ENCODE measurements around the gene CCDC8. TPM values are rescaled to one million over a fixed set of nuclear protein-coding genes. Genes with fewer than 3 reads are reported as not detected.
A peak's percentile ranks its signal among the peaks of the same experiment; 100 is the strongest.

The CCDC8 gene
- polyA plus RNA-seq, 6 donors from 2014 or later: not detected

DNA sequence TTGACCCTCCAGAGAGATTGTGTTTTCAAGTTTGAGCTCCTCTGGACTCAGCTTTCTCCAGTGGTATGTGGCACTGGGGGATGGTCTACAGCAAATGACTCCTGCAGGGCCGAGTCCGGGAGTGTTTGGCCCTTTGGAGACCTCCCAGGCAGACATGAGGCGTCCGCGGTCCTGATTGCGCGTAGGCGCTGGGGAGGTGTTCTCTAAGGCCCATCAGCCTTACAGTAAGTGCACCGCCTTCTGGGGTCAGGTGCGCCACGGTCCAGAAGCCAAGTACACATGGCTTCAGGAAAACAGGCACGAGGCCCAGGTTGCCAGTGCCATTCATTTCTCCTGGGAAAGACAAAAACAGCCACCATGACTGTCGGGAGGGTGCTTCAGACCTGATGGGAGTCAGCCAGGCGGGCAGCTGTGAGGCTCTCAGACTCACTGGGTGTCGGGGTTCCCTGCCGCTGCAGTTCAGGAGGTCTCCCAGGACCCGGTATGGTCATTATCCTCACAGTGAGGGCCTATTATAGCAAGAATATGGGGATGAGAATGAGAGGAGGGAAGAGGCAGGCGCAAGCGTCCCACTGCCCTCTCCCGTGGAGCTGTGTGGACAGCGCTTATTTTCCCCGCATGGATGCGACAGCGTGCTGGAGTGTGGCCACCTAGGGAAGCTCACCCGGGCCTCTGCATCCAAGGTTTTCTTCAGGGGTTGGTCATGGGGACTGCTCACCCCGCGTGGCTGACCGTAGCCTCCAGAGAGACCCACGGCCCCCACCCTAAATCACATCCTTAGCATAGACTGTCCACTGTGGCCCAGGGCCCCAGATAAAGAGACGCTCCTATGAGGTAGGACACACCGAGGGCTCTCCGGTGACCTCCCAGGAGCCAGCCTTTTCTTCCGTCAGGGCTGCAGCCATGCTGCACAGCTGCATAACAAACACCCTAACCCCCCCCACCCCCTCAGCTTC lies 21.8 kb downstream of the CCDC8 start:
- Mint-ChIP-seq H3K27me3 (no peaks in the 10 kb centered on the region), H3K9me3 (no peaks in the 10 kb centered on the region), H3K4me1 (peaks cover 0 to 10% (median 7%) of the 10 kb centered on the region in 3 donors), H3K4me3 (no peak overlapping the region), H3K27ac (peak overlapping the region in 1 of 6 donors; percentile 26), H3K36me3 (peaks cover 7 to 21% of the 10 kb centered on the region in 2 donors)
- ATAC-seq (ENCODE audit: low read depth in 2 of 2): no peak
- no peak for DNase-seq

DNA sequence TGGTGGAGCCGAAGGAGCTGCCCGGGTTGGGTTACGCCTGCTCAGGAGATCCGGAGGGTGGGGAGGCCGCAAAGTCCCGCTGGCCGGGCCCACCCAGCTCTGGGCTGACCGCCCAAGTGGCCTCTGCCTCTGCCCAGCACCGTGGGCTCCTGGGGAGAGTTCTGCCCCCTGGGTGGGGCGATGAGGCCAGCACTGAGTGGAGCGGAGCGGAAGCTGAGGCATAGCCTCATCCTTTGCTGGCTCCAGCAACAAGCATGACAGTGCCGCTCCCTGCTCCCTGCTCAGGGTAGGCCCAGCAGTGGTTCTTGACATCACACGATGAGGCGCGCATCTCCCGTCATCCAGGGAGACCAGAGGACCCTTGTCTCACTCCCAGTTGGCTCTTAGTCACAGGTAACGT lies 22.5 kb downstream of the CCDC8 start:
- no peak overlapping the region for H3K4me3 Mint-ChIP-seq

DNA sequence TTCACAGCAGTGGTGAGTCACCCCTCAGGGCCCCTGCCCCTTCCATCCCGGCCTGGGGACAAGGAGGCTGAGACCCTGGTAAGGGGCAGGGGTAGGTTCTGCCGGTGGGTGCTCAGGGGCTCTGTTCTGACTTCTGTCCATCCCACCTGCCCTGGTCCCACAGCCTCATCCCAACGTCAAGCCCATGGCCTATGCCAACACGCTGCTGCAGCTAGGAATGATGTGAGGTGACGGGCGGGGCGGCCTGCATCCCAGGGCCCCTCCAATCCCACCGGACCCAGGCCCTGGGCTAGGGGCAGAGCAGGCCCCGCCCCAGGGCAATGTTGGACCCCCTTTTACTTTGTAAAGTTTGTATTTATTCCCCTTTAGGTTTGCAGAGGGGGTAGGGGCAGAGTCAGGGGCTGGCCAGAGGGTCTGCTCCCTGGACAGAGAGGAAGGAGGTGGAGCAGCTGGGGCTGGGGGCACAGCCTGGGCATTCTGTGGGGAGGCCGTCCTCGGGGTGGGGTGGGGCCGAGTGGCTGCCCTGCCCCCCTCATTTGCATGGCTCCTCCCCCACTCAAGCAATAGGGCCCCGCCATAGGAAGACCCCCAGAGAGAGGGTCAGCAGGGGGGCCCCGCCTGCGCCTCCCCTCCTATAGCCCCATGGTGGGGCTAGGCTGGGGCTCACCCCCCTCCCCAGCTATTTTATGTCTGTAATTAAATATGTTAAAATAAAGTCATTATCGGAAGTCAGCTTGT lies 23.1 kb downstream of the CCDC8 start:
- H3K27ac Mint-ChIP-seq: peak overlapping the region in 1 of 6 donors; percentile 69
- no peak overlapping the region for H3K4me3 Mint-ChIP-seq
- peaks cover 0 to 7% (median 6%) of the 10 kb centered on the region in 3 donors for H3K4me1 Mint-ChIP-seq
- no peaks in the 10 kb centered on the region for H3K27me3 Mint-ChIP-seq
- no peak for ATAC-seq (ENCODE audit: low read depth in 2 of 2)
- DNase-seq: no peak
- peaks cover 7 to 21% of the 10 kb centered on the region in 2 donors for H3K36me3 Mint-ChIP-seq
- no peaks in the 10 kb centered on the region for H3K9me3 Mint-ChIP-seq

More for the DNA sequence above, 22.5 kb downstream of the CCDC8 start:
- Mint-ChIP-seq H3K9me3 (no peaks in the 10 kb centered on the region), H3K27ac (peak overlapping the region in 1 of 6 donors; percentile 26), H3K27me3 (no peaks in the 10 kb centered on the region), H3K36me3 (peaks cover 7 to 21% of the 10 kb centered on the region in 2 donors), H3K4me1 (peaks cover 0 to 10% (median 7%) of the 10 kb centered on the region in 3 donors)
- no peak for DNase-seq
- no peak for ATAC-seq (ENCODE audit: low read depth in 2 of 2)

- H3K36me3 Mint-ChIP-seq: peaks cover 7 to 25% of the 10 kb centered on the region in 2 donors
- H3K9me3 Mint-ChIP-seq: no peaks in the 10 kb centered on the region
- no peak overlapping the region for H3K4me3 Mint-ChIP-seq
- ATAC-seq (ENCODE audit: low read depth in 2 of 2) (no peak), DNase-seq (no peak)
- peaks cover 0 to 6% (median 5%) of the 10 kb centered on the region in 3 donors for H3K4me1 Mint-ChIP-seq
- H3K27me3 Mint-ChIP-seq: no peaks in the 10 kb centered on the region
- no peak overlapping the region for H3K27ac Mint-ChIP-seq
These were observed 24.9 kb downstream of the CCDC8 start for GRCh38 chr19:46388311-46389095.

DNA sequence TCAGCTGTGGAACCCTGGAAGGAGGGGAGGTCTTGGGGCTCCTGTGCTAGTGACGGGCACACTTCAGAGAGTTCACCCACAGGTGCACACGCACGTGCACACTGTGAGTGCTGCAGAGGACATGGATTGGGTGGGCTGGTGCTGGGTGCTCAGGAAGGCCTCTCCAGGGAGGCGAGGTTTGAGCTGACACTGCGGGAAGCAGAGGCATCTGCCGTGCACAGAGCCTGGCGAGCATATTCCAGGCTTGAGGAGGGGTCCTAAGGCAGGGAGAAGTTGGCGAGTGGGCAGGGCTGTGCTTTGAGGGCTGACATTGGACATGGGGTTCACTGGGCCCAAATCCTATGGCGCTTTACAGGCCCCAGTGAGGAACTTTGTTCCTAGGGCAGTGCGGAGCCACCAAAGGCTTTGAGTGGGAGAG lies 25.6 kb downstream of the CCDC8 start:
- DNase-seq: no peak
- ATAC-seq (ENCODE audit: low read depth in 2 of 2): no peak
- no peaks in the 10 kb centered on the region for H3K9me3 Mint-ChIP-seq
- H3K27me3 Mint-ChIP-seq: no peaks in the 10 kb centered on the region
- H3K36me3 Mint-ChIP-seq: peaks cover 10 to 31% of the 10 kb centered on the region in 2 donors
- peaks cover 0 to 6% (median 5%) of the 10 kb centered on the region in 3 donors for H3K4me1 Mint-ChIP-seq
- H3K27ac Mint-ChIP-seq: no peak overlapping the region
- H3K4me3 Mint-ChIP-seq: no peak overlapping the region

DNA sequence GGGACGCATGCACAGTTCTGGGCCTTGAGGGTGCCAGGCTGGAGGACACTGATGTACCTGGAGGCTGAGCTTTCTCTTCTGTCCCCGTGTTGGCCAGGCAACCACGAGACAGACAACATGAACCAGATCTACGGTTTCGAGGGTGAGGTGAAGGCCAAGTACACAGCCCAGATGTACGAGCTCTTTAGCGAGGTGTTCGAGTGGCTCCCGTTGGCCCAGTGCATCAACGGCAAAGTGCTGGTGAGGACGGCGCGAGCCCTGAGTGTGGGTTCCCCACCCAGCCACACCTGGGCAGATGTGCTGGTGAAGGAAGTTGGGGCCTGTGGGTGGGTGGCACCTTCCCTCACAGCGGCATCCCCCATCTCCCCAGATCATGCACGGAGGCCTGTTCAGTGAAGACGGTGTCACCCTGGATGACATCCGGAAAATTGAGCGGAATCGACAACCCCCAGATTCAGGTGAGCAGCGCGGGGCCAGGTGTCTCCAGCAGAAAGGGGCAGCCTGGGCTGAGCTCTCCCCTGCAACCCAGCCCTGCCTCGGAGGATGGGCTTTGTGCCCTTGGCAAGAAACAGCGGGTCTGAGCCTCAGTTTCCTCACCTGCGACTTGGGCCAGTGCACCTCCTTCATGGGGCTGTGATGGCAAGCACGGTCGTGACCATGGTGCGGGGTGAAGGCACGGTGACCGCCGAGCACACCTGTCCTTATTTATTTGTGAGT lies 26.2 kb downstream of the CCDC8 start:
- no peak overlapping the region for H3K4me3 Mint-ChIP-seq
- H3K27me3 Mint-ChIP-seq: no peaks in the 10 kb centered on the region
- H3K27ac Mint-ChIP-seq: peak overlapping the region in 2 of 6 donors; percentile 47 to 89
- no peaks in the 10 kb centered on the region for H3K9me3 Mint-ChIP-seq
- peaks cover under 1 to 6% (median 5%) of the 10 kb centered on the region in 3 donors for H3K4me1 Mint-ChIP-seq
- H3K36me3 Mint-ChIP-seq: peaks cover 16 to 37% of the 10 kb centered on the region in 2 donors
- no peak for ATAC-seq (ENCODE audit: low read depth in 2 of 2)
- DNase-seq: no peak

DNA sequence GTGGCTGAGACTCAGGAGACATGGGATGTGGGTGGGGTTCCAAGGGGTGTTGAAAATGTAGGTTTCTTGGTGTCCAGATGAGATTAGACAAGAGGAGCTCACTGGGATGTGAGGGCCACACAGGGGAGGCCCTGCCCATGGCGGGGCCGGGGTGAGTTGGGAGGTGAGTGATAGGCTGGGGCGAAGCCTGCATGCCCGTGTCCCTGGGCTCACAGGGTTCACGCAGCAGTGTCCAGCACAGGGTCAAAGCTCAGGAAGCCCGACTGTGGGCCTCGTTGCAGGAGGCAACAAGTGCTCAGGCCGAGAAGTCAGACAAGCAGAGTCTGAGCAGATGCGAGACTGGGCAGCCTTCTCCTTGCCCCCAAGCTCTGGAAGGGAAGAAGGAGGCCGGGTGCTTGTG lies 27.2 kb downstream of the CCDC8 start:
- Mint-ChIP-seq H3K4me3 (no peak overlapping the region), H3K9me3 (no peaks in the 10 kb centered on the region), H3K27me3 (no peaks in the 10 kb centered on the region), H3K36me3 (peaks cover 18 to 40% of the 10 kb centered on the region in 2 donors), H3K4me1 (peaks cover 0 to 6% (median 5%) of the 10 kb centered on the region in 3 donors), H3K27ac (peak overlapping the region in 2 of 6 donors; percentile 57 to 90)
- DNase-seq (no peak), ATAC-seq (ENCODE audit: low read depth in 2 of 2) (no peak)

- ATAC-seq (ENCODE audit: low read depth in 2 of 2): no peak
- H3K27me3 Mint-ChIP-seq: no peaks in the 10 kb centered on the region
- H3K27ac Mint-ChIP-seq: peak overlapping the region in 3 of 6 donors; percentile 57 to 90 (median 63)
- H3K4me3 Mint-ChIP-seq: no peak overlapping the region
- DNase-seq: no peak
- H3K36me3 Mint-ChIP-seq: peaks cover 23 to 45% of the 10 kb centered on the region in 2 donors
- H3K4me1 Mint-ChIP-seq: peaks cover 2 to 10% (median 10%) of the 10 kb centered on the region in 3 donors
- peaks cover 0 to 3% (median 0%) of the 10 kb centered on the region in 7 donors for H3K9me3 Mint-ChIP-seq
These were observed 27.7 kb downstream of the CCDC8 start for GRCh38 chr19:46385636-46386035.

DNA sequence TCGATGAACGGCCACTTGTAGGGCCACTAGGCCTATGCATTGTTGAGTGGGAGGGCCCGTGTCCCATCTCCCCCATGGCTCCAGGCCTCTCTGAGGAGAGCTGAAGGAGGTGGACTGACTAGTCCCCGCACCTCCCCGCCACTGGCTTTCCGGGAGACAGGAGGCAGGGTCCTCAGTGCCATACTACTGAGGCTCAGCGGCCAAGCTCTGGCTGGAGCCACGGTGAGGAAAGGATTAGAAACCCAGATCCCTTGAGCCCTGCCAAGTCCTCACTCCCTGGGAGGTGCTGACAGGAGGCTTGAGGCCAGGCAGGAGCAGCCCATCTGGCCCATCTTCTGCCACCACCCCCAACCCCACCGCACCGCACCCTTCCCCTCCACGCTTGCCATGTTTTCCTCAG lies 29.0 kb downstream of the CCDC8 start:
- peaks cover 7 to 16% (median 12%) of the 10 kb centered on the region in 3 donors for H3K4me1 Mint-ChIP-seq
- DNase-seq: no peak
- peaks cover 25 to 48% of the 10 kb centered on the region in 2 donors for H3K36me3 Mint-ChIP-seq
- no peak for ATAC-seq (ENCODE audit: low read depth in 2 of 2)
- H3K4me3 Mint-ChIP-seq: no peak overlapping the region
- peaks cover 0 to 3% (median 0%) of the 10 kb centered on the region in 7 donors for H3K9me3 Mint-ChIP-seq
- H3K27ac Mint-ChIP-seq: no peak overlapping the region
- no peaks in the 10 kb centered on the region for H3K27me3 Mint-ChIP-seq

DNA sequence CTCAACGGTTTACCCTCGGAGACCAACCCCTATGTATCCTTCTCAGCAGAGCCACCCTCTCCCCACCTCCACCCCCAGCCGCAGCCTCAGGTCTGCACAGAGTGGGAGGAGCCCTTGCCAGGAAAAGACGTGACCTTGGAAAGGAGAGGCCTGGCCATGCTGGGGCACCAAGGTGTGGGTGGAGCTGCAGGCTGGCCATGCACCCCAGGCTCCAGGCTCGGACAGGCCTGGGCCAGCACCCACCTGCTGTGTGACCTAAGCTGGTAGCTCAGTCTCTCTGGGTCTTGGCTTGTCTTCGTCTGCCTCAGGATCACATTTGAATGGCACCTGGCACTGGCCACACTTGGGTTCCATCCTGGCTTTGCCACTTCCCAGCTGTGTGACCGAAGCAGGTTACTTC lies 29.5 kb downstream of the CCDC8 start:
- peaks cover 21 to 47% of the 10 kb centered on the region in 2 donors for H3K36me3 Mint-ChIP-seq
- no peaks in the 10 kb centered on the region for H3K27me3 Mint-ChIP-seq
- no peak for ATAC-seq (ENCODE audit: low read depth in 2 of 2)
- no peak overlapping the region for H3K4me3 Mint-ChIP-seq
- H3K27ac Mint-ChIP-seq: no peak overlapping the region
- DNase-seq: no peak
- peaks cover 7 to 16% (median 13%) of the 10 kb centered on the region in 3 donors for H3K4me1 Mint-ChIP-seq
- peaks cover 0 to 3% (median 0%) of the 10 kb centered on the region in 7 donors for H3K9me3 Mint-ChIP-seq

DNA sequence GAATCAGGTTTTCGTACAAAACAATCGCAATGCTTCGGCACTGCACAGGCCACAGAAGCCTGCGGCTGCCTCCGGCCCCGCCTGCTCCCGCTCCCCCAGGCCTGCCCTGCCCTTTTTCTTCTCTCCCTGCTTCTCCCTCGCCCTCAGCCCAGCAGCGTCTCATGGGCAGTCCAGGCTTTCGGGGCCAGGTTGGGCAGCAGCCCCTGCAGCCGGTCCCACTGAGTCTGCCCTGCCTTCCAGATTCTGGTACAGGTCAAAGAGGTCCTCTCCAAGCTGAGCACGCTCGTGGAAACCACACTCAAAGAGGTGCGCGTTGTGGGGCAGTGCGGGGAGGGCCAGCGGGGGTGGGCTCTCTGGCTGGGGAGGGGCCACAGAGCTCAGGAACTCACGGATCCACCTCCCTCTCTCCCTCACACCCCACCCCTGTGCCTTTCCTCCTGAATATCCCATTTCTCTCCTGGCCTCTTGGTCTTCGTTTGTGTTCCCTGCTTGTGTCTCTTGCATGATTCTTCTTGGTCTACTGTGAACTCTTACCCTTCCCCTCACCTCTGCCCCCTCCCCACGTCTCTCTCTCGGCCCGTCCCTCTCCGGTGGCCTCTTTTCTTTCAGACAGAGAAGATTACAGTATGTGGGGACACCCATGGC lies 30.1 kb downstream of the CCDC8 start:
- Mint-ChIP-seq H3K27ac (no peak overlapping the region), H3K4me1 (peaks cover 7 to 16% (median 13%) of the 10 kb centered on the region in 3 donors), H3K36me3 (peaks cover 21 to 47% of the 10 kb centered on the region in 2 donors), H3K9me3 (peaks cover 0 to 3% (median 0%) of the 10 kb centered on the region in 7 donors), H3K4me3 (peak overlapping the region in 1 of 8 donors; percentile 33), H3K27me3 (no peaks in the 10 kb centered on the region)
- no peak for ATAC-seq (ENCODE audit: low read depth in 2 of 2)
- no peak for DNase-seq

DNA sequence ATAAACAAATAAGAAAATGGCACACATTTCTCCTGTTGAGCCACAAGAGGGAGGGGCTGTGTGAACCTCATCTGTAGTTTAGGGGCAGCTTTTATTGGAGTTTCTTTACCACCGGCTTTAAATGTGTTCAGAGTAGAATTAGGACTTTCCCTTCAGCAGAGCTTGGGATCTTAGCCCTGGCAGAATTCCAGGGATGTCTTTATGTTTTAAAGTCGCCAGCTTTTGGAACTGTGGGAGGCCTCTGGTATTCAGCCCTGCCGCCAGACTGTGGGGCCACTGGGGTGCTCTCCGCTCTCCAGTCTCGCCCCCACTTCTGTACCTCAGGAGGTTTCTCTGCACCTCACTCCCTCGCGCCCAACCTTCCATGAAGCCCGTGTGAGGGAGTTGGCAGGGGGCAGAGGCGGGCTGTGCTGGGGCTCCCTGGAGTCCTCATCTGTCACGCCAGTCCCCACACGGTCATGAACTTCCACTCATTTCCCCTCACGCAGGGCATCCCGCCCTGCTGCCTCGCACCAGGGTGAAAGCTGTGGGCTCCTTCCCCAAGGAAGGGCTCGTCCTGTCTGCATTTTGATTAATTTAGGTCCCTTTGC lies 31.5 kb downstream of the CCDC8 start:
- H3K36me3 Mint-ChIP-seq: peaks cover 30 to 38% of the 10 kb centered on the region in 2 donors
- no peak overlapping the region for H3K27ac Mint-ChIP-seq
- H3K4me3 Mint-ChIP-seq: no peak overlapping the region
- peaks cover 0 to 3% (median 0%) of the 10 kb centered on the region in 7 donors for H3K9me3 Mint-ChIP-seq
- DNase-seq: no peak
- H3K4me1 Mint-ChIP-seq: peaks cover 7 to 16% (median 13%) of the 10 kb centered on the region in 3 donors
- no peaks in the 10 kb centered on the region for H3K27me3 Mint-ChIP-seq
- ATAC-seq (ENCODE audit: low read depth in 2 of 2): no peak

Measured in naive B cell (primary cell).